SU-DHL-6 (cell line): ENCODE results near the gene MAGEA1.

Experiments
- H2AFZ ChIP-seq: fragments of 200-600 bp; sonication (generic); 2 replicates; pipeline ENCODE4 v1.6.1; 2014; ENCODE audit warnings: low read depth, mild to moderate bottlenecking, moderate library complexity, mixed read lengths, antibody characterized with exemption, low read length; ENCODE audit not compliant: severe bottlenecking
- H3F3A ChIP-seq: fragments of 200-600 bp; shearing (Covaris generic); 2 replicates; pipeline ENCODE4 v1.6.0; 2016; ENCODE audit warnings: antibody characterized with exemption, mild to moderate bottlenecking; ENCODE audit not compliant: insufficient read depth
- H3K27ac ChIP-seq: fragments of 200-600 bp; sonication (generic); 2 replicates; pipeline ENCODE4 v1.5.1; 2016; ENCODE audit warnings: low read depth, mild to moderate bottlenecking, low read length, moderate library complexity, mixed read lengths
- H3K27me3 ChIP-seq: fragments of 200-600 bp; sonication (generic), shearing (Covaris generic); 2 replicates; pipeline ENCODE4 v1.6.0; 2014; ENCODE audit warnings: mild to moderate bottlenecking, low read length
- H3K36me3 ChIP-seq: fragments of 200-600 bp; sonication (generic); 2 replicates; pipeline ENCODE4 v1.6.1; 2014; ENCODE audit warnings: mild to moderate bottlenecking, low read length, mixed read lengths
- H3K4me2 ChIP-seq: fragments of 300-600, 200-600 bp; shearing (Covaris generic), sonication (generic); 2 replicates; pipeline ENCODE4 v1.6.0; 2014; ENCODE audit warnings: low read length, low read depth, mild to moderate bottlenecking; ENCODE audit not compliant: poor library complexity, severe bottlenecking
- H3K4me3 ChIP-seq: fragments of 200-600 bp; sonication (generic); 2 replicates; pipeline ENCODE4 v1.5.1; 2014; ENCODE audit warnings: antibody characterized with exemption, low read length, mild to moderate bottlenecking, mixed read lengths; ENCODE audit not compliant: insufficient read depth, poor library complexity, severe bottlenecking
- H3K79me2 ChIP-seq: fragments of 200-600 bp; sonication (generic); 2 replicates; pipeline ENCODE4 v1.6.1; 2014; ENCODE audit warnings: mild to moderate bottlenecking, low read length, moderate library complexity; ENCODE audit not compliant: insufficient read depth
- H3K9ac ChIP-seq: fragments of 200-600 bp; sonication (generic); 2 replicates; pipeline ENCODE4 v1.7.0; 2014; ENCODE audit warnings: mild to moderate bottlenecking, low read length
- H3K9me2 ChIP-seq: fragments of 200-600 bp; sonication (generic); replicated peaks from 2 replicates; pipeline ENCODE4 v1.6.1; 2014; ENCODE audit warnings: low read length; ENCODE audit not compliant: insufficient read depth
- H3K9me3 ChIP-seq: fragments of 200-600 bp; sonication (generic); 2 replicates; pipeline ENCODE4 v1.6.1; 2014; ENCODE audit warnings: low read length, mixed read lengths; ENCODE audit not compliant: insufficient read depth
- H4K20me1 ChIP-seq: fragments of 200-600 bp; sonication (generic); 2 replicates; pipeline ENCODE4 v1.6.1; 2014; ENCODE audit warnings: low read depth, mild to moderate bottlenecking, antibody characterized with exemption, low read length, moderate library complexity, mixed read lengths
- EZH2phosphoT487 ChIP-seq: fragments of 200-600 bp; sonication (generic), shearing (Covaris generic); conservative IDR thresholded peaks from 2 replicates; pipeline ENCODE4 v1.6.1; 2018; ENCODE audit warnings: mild to moderate bottlenecking, antibody characterized with exemption, low read length, moderate library complexity, mixed read lengths
- TF ChIP-seq, protein P1 (sequence below): fragments of 200-600 bp; sonication (generic); IDR thresholded peaks from one replicate; pipeline ENCODE4 v1.5.1; 2017; ENCODE audit warnings: antibody characterized with exemption, mild to moderate bottlenecking, low read length, moderate library complexity; ENCODE audit not compliant: insufficient read depth, poor library complexity, severe bottlenecking

MAGEA1 gene

DNA sequence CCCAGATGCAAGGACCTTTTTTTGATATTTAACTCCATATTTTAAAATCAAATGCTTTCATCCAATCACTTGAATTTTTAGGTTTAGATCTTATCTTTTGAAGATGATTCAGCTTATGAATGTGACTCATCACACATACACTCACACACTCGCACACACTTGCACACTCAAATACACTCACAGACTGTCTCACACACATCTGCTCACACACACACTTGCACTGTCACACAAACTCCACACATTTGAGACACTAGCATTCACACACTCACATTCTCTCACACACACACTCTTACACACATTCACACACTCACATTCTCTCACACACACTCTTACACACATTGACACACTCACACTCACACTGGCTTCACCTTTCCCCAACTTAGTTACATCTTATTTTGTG, 37.8 kb downstream of the MAGEA1 start:
- Histone ChIP-seq H3K36me3 (no peaks in the 10 kb centered on the region), H3F3A (no peaks in the 10 kb centered on the region), H3K9me3 (no peaks in the 10 kb centered on the region), H3K27me3 (no peaks in the 10 kb centered on the region), H2AFZ (no peak overlapping the region), H4K20me1 (no peaks in the 10 kb centered on the region), H3K27ac (no peak overlapping the region), H3K9me2 (no peaks in the 10 kb centered on the region), H3K4me2 (no peak overlapping the region), H3K4me3 (no peak overlapping the region), H3K9ac (no peak overlapping the region), H3K79me2 (no peaks in the 10 kb centered on the region)
- TF ChIP-seq EZH2phosphoT487: no peak
- TF ChIP-seq, protein P1, sequence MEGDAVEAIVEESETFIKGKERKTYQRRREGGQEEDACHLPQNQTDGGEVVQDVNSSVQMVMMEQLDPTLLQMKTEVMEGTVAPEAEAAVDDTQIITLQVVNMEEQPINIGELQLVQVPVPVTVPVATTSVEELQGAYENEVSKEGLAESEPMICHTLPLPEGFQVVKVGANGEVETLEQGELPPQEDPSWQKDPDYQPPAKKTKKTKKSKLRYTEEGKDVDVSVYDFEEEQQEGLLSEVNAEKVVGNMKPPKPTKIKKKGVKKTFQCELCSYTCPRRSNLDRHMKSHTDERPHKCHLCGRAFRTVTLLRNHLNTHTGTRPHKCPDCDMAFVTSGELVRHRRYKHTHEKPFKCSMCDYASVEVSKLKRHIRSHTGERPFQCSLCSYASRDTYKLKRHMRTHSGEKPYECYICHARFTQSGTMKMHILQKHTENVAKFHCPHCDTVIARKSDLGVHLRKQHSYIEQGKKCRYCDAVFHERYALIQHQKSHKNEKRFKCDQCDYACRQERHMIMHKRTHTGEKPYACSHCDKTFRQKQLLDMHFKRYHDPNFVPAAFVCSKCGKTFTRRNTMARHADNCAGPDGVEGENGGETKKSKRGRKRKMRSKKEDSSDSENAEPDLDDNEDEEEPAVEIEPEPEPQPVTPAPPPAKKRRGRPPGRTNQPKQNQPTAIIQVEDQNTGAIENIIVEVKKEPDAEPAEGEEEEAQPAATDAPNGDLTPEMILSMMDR: no peak

DNA sequence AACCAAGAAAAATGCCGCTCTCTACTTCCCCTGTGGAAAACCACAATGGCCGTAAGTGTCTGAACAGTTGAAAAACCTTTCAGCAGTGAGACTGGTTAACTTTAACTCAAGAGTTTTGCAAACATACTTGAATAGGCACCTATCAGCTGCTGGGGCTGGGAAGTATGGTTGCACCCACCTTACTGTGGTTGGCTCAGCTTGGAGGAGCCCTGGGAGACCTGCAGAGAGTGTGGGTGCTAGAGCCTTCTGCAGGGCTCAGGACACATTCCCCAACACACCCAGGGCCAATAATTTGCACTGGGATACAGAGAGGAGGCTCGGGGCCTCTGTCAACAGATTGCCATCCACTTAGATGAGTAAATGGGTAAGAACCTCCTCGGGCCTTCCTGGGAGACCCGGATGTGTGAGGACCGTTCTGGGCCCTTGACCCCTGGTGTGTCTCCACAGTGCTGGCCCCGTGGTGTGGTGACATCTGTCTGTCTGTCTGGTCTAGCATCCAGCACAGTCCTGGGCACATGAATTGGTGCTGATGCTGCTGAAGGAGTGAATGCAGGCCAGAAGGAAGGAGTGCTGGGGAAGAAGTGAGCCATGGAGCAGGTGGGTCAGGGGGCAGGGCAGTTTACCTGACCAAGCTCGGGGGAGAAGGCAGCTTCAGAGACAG, 46.5 kb downstream of the MAGEA1 start:
- H3K9me2 ChIP-seq: no peaks in the 10 kb centered on the region
- H3K9ac ChIP-seq: no peak overlapping the region
- no peak overlapping the region for H3K4me3 ChIP-seq
- TF ChIP-seq EZH2phosphoT487: no peak
- TF ChIP-seq, protein P1: no peak
- H3K9me3 ChIP-seq: no peaks in the 10 kb centered on the region
- H3K27me3 ChIP-seq: no peaks in the 10 kb centered on the region
- no peak overlapping the region for H3K27ac ChIP-seq
- no peak overlapping the region for H3K4me2 ChIP-seq
- no peaks in the 10 kb centered on the region for H4K20me1 ChIP-seq
- no peak overlapping the region for H2AFZ ChIP-seq
- H3K79me2 ChIP-seq: no peaks in the 10 kb centered on the region
- H3K36me3 ChIP-seq: no peaks in the 10 kb centered on the region
- H3F3A ChIP-seq: no peaks in the 10 kb centered on the region

DNA sequence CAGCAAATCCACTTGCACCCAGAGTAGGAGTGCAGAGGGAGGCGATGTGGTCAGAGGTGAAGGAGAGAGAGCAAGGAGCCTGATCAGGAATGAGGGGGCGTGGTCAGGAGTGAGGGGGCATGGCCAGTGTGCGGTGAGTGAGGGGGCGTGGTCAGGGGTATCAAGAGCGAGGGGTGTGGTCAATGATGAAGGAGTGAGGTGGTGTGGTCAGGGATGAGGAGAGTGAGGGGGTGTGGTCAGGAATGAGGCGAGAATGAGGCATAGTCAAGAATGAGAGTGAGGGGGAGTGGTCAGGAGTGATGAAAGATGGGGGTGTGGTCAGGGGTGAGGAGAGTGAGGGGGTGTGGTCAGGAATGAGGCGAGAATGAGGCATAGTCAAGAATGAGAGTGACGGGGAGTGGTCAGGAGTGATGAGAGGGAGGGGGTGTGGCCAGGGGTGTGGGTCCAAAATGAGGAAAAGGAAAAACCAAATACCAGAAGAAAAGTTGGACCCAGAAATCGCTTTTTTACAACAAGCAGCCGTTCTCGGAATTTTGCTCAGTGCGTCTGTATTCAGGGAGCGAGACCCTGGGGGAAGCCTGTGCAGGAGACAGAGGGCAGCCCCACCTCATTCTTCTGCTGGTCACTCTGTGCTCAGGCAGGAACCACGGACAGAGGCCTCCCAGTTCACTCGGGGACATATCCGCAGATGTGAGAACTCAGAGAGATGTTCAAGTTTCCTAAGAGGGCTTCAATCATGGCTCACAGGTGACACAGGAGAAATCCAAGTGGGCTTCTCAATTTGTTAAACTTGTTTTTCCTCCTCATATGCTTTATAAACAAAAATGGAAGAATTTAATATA, 47.5 kb downstream of the MAGEA1 start:
- Histone ChIP-seq H3K9me3 (no peaks in the 10 kb centered on the region), H3K9ac (no peak overlapping the region), H3F3A (no peaks in the 10 kb centered on the region), H3K79me2 (no peaks in the 10 kb centered on the region), H2AFZ (no peak overlapping the region), H4K20me1 (no peaks in the 10 kb centered on the region), H3K4me3 (no peak overlapping the region), H3K4me2 (no peak overlapping the region), H3K36me3 (no peaks in the 10 kb centered on the region), H3K27me3 (no peaks in the 10 kb centered on the region), H3K27ac (no peak overlapping the region), H3K9me2 (no peaks in the 10 kb centered on the region)
- no peak for TF ChIP-seq EZH2phosphoT487
